ACC112 (cell line): ENCODE data around the gene NCAPG2.
"Not testable (repeated sequence)": the region's sequence is repeated elsewhere in the genome, so short reads cannot be mapped to it uniquely, and the experiment has no call there.

Experiments
- H2AFZ ChIP-seq: fragments of 200-600 bp; sonication (generic); one replicate; pipeline ENCODE4 v1.6.0; 2017; ENCODE audit warnings: antibody characterized with exemption, low read length; ENCODE audit not compliant: unreplicated experiment
- H3K27ac ChIP-seq: fragments of 200-600 bp; sonication (generic); 2 replicates; pipeline ENCODE4 v1.5.1; 2014; ENCODE audit warnings: low read depth, mild to moderate bottlenecking, antibody characterized with exemption, low read length, moderate library complexity
- H3K27me3 ChIP-seq: fragments of 200-600 bp; sonication (generic); 2 replicates; pipeline ENCODE4 v1.6.1; 2014; ENCODE audit warnings: mild to moderate bottlenecking, antibody characterized with exemption, low read length, moderate library complexity, mixed read lengths; ENCODE audit not compliant: insufficient read depth
- H3K36me3 ChIP-seq: fragments of 200-600 bp; sonication (generic); 2 replicates; pipeline ENCODE4 v1.6.1; 2016; ENCODE audit warnings: mild to moderate bottlenecking, antibody characterized with exemption, low read length, moderate library complexity, mixed read lengths; ENCODE audit not compliant: insufficient read depth
- H3K4me1 ChIP-seq: fragments of 200-600 bp; sonication (generic); one replicate; pipeline ENCODE4 v1.6.1; 2016; ENCODE audit warnings: low read length, mixed read lengths; ENCODE audit not compliant: insufficient read depth, unreplicated experiment, control insufficient read depth
- H3K4me3 ChIP-seq: fragments of 200-600 bp; sonication (generic); 2 replicates; pipeline ENCODE4 v1.5.1; 2014; ENCODE audit warnings: mild to moderate bottlenecking, low read depth, low read length
- H3K79me2 ChIP-seq: fragments of 200-600 bp; sonication (generic); one replicate; pipeline ENCODE4 v1.6.0; 2016; ENCODE audit warnings: low read length; ENCODE audit not compliant: control insufficient read depth, unreplicated experiment, insufficient read depth

Gene NCAPG2

GRCh38 chr7:158638001-158638400 lies 66.6 kb downstream of the NCAPG2 start:
- H3K4me1 ChIP-seq: no peaks in the 10 kb centered on the region
- no peak overlapping the region for H3K27ac ChIP-seq
- peaks cover 11% of the 10 kb centered on the region; the same call in 1 of the 2 replicates for H3K36me3 ChIP-seq
- no peaks in the 10 kb centered on the region for H3K27me3 ChIP-seq
- no peak overlapping the region for H2AFZ ChIP-seq
- no peaks in the 10 kb centered on the region for H3K79me2 ChIP-seq
- no peak overlapping the region for H3K4me3 ChIP-seq

- Histone ChIP-seq H3K27ac (no peak overlapping the region), H2AFZ (no peak overlapping the region), H3K36me3 (peaks cover 21% of the 10 kb centered on the region), H3K4me1 (peaks cover 5% of the 10 kb centered on the region), H3K4me3 (no peak overlapping the region), H3K79me2 (no peaks in the 10 kb centered on the region), H3K27me3 (no peaks in the 10 kb centered on the region)
Measured at GRCh38 chr7:158633055-158633956, 71.3 kb downstream of the NCAPG2 start.

- no peaks in the 10 kb centered on the region for H3K79me2 ChIP-seq
- H3K4me1 ChIP-seq: peaks cover 5% of the 10 kb centered on the region
- H3K4me3 ChIP-seq: no peak overlapping the region
- H3K27me3 ChIP-seq: no peaks in the 10 kb centered on the region
- H3K27ac ChIP-seq: 0 out of 2 replicates have a peak overlapping the region, but pooled peaks have one; percentile 0
- H3K36me3 ChIP-seq: peaks cover 19% of the 10 kb centered on the region
- H2AFZ ChIP-seq: no peak overlapping the region
Measured at GRCh38 chr7:158631574-158632195, 72.9 kb downstream of the NCAPG2 start.

- H3K27me3 ChIP-seq, H2AFZ ChIP-seq, H3K4me3 ChIP-seq, H3K4me1 ChIP-seq, H3K27ac ChIP-seq, H3K79me2 ChIP-seq: not testable (repeated sequence)
- H3K36me3 ChIP-seq: peaks cover 19% of the 10 kb centered on the region
Measured at GRCh38 chr7:158626289-158626688, 78.3 kb downstream of the NCAPG2 start.

GRCh38 chr7:158623241-158623640 lies 81.4 kb downstream of the NCAPG2 start:
- Histone ChIP-seq H3K4me3 (no peak overlapping the region), H3K27me3 (no peaks in the 10 kb centered on the region), H3K27ac (no peak overlapping the region), H2AFZ (no peak overlapping the region), H3K36me3 (0 out of 2 replicates have a peak, but pooled peaks cover 3% of the 10 kb centered on the region), H3K4me1 (no peaks in the 10 kb centered on the region), H3K79me2 (peaks cover 2% of the 10 kb centered on the region)

- no peak overlapping the region for H3K4me3 ChIP-seq
- H3K79me2 ChIP-seq: peaks cover 2% of the 10 kb centered on the region
- H2AFZ ChIP-seq: no peak overlapping the region
Measured at GRCh38 chr7:158620839-158621441, 83.7 kb downstream of the NCAPG2 start.

GRCh38 chr7:158620418-158620817 lies 84.2 kb downstream of the NCAPG2 start:
- Histone ChIP-seq H3K4me1 (no peaks in the 10 kb centered on the region), H2AFZ (no peak overlapping the region)

More at GRCh38 chr7:158620839-158621441, 83.7 kb downstream of the NCAPG2 start:
- Histone ChIP-seq H3K36me3 (0 out of 2 replicates have a peak, but pooled peaks cover 3% of the 10 kb centered on the region), H3K27me3 (no peaks in the 10 kb centered on the region), H3K4me1 (no peaks in the 10 kb centered on the region), H3K27ac (no peak overlapping the region)

GRCh38 chr7:158618745-158619140 lies 85.9 kb downstream of the NCAPG2 start:
- H3K27me3 ChIP-seq: no peaks in the 10 kb centered on the region
- 0 out of 2 replicates have a peak, but pooled peaks cover 3% of the 10 kb centered on the region for H3K36me3 ChIP-seq
- H3K4me3 ChIP-seq: no peak overlapping the region
- H3K79me2 ChIP-seq: peaks cover 2% of the 10 kb centered on the region
- no peak overlapping the region for H2AFZ ChIP-seq
- no peak overlapping the region for H3K27ac ChIP-seq
- peaks cover 4% of the 10 kb centered on the region for H3K4me1 ChIP-seq

More at GRCh38 chr7:158620418-158620817, 84.2 kb downstream of the NCAPG2 start:
- H3K27me3 ChIP-seq: no peaks in the 10 kb centered on the region
- H3K4me3 ChIP-seq: no peak overlapping the region
- H3K36me3 ChIP-seq: 0 out of 2 replicates have a peak, but pooled peaks cover 3% of the 10 kb centered on the region
- H3K27ac ChIP-seq: no peak overlapping the region
- H3K79me2 ChIP-seq: peaks cover 2% of the 10 kb centered on the region

- Histone ChIP-seq H2AFZ (no peak overlapping the region), H3K4me1 (peaks cover 4% of the 10 kb centered on the region), H3K36me3 (0 out of 2 replicates have a peak, but pooled peaks cover 3% of the 10 kb centered on the region), H3K79me2 (peaks cover 2% of the 10 kb centered on the region), H3K27ac (no peak overlapping the region), H3K4me3 (no peak overlapping the region), H3K27me3 (no peaks in the 10 kb centered on the region)
Measured at GRCh38 chr7:158617737-158618128, 86.9 kb downstream of the NCAPG2 start.

- Histone ChIP-seq H3K27me3 (no peaks in the 10 kb centered on the region), H3K27ac (no peak overlapping the region), H3K4me3 (no peak overlapping the region), H2AFZ (no peak overlapping the region), H3K4me1 (peaks cover 4% of the 10 kb centered on the region), H3K36me3 (0 out of 2 replicates have a peak, but pooled peaks cover 3% of the 10 kb centered on the region), H3K79me2 (peaks cover 2% of the 10 kb centered on the region)
Measured at GRCh38 chr7:158616050-158616449, 88.6 kb downstream of the NCAPG2 start.
